Stomach smooth muscle (tissue), 2 donors: ENCODE measurements around the gene B4GALNT1.

Experiments
- H3K27ac ChIP-seq: one replicate; pipeline ENCODE4 v1.7.0; 2013; ENCODE audit warnings: mild to moderate bottlenecking, low read length, inconsistent platforms
- H3K27me3 ChIP-seq, 2 donors: one replicate each; pipeline ENCODE4 v1.7.0; 2013; ENCODE audit warnings: low read length in 2 of 2; ENCODE audit not compliant: insufficient read depth in 2 of 2, control insufficient read depth in 1 of 2
- H3K36me3 ChIP-seq, 2 donors: one replicate each; pipeline ENCODE4 v1.7.0; 2013; ENCODE audit warnings: low read length in 2 of 2; ENCODE audit not compliant: control insufficient read depth in 2 of 2, insufficient read depth in 2 of 2
- H3K4me1 ChIP-seq: one replicate; pipeline ENCODE4 v1.7.0; 2013; ENCODE audit warnings: low read length; ENCODE audit not compliant: control insufficient read depth, insufficient read depth
- H3K4me3 ChIP-seq, 2 donors: one replicate each; pipeline ENCODE4 v1.7.0; 2013; ENCODE audit warnings: low read length in 2 of 2
- H3K9ac ChIP-seq, 2 donors: one replicate each; pipeline ENCODE4 v1.7.0; 2013; ENCODE audit warnings: low read length in 2 of 2, mild to moderate bottlenecking in 1 of 2
- H3K9me3 ChIP-seq, 2 donors: one replicate each; pipeline ENCODE4 v1.7.0; 2013; ENCODE audit warnings: low read length in 2 of 2; ENCODE audit not compliant: control insufficient read depth in 2 of 2
- donor health status: healthy.
- donor health status: Pancreatic carcinoma.

The B4GALNT1 gene

DNA sequence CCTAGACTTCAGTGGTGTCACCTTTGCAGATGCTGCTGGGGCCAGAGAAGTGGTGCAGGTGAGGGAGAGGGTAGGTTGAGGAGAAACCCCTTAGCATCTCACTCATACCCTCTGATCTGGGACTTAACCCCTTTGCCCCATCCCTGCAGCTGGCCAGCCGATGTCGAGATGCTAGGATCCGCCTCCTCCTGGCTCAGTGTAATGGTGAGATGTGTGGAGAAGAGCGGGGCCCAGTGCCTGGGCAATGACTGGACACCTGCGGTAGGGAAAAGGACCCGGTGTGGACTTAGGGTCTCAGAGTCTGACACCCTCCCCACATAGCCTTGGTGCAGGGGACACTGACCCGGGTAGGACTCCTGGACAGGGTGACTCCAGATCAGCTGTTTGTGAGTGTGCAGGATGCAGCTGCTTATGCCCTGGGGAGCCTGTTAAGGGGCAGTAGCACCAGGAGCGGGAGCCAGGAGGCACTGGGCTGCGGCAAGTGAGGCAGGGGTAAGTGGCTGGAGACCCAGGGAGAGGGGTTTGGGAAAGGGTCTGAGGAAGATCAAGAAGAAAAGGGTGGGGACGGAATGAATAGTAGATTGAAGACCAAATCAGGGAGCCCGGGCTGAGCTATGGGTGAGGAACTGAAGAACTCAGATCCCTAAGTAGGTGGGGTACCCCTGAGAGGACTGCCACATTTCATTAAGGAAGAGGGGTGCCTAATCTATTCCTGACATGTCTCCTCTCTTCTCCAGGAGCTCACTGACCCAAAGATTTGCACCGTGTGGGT lies 7.6 kb downstream of the B4GALNT1 start:
- Histone ChIP-seq H3K27ac (no peak overlapping the region), H3K36me3 (peaks cover 6 to 8% of the 10 kb centered on the region in 2 donors), H3K9ac (no peak overlapping the region), H3K4me1 (peaks cover 15% of the 10 kb centered on the region), H3K4me3 (no peak overlapping the region), H3K9me3 (no peaks in the 10 kb centered on the region), H3K27me3 (peaks cover 22 to 26% of the 10 kb centered on the region in 2 donors)

DNA sequence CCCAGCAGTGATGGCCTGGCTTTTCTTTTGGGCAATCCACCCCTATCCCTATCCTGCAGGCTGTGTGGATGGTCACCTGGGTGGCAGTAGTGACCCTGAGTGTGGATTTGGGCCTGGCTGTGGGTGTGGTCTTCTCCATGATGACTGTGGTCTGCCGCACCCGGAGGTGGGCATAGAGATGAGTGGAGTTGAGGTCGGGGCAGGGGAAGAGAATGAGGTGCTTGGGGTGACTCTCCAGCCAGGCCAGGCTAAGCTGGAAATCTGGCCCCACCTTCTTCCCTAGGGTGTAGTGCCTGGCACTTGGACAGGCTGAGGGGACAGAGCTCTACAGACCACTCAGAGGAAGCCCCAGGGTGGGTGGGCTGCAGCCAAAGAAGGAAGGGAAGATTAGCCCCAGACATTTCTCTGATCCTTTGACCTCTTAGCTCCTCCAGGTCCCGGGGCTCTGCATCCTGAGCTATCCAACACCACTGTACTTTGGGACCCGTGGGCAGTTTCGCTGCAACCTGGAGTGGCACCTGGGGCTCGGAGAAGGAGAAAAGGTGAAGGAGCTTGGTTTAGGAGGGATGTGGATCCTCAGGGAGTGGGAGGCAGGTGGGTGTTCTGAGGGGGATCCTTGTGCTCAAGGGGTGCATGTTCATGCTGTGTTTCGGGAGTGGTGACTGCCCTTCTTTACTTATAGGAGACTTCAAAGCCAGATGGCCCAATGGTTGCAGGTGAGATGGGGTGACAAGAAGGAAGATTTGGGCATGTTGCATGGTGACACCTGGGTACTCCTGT lies 8.4 kb downstream of the B4GALNT1 start:
- H3K27me3 ChIP-seq, result peaks cover 22 to 25% of the 10 kb centered on the region in 2 donors
- no peak overlapping the region for H3K9ac ChIP-seq

DNA sequence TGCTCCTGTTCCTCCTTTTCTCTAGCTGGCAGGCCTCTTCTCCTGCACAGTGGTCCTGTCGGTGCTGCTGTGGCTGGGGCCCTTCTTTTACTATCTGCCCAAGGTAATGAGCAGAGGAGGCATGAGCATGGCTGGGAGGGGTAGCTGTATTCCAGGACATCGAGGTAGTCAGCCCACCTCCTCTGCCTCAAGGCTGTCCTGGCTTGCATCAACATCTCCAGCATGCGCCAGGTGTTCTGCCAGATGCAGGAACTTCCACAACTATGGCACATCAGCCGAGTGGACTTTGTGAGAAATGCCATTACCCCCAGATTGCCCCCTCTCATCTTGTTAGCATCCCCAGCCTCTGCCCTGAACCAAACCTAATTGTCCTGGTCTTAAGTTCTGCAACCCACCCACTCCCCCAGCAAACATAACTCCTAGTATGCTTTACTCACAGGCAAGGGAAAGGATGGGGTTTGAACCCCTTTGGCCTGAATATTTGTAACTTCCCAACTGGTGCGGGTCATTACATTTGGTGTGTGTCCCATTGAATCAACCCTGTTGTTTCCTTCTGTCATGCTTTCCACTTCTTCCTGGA lies 9.1 kb downstream of the B4GALNT1 start:
- Histone ChIP-seq H3K9ac (no peak overlapping the region), H3K4me3 (no peak overlapping the region), H3K4me1 (peaks cover 13% of the 10 kb centered on the region), H3K9me3 (no peaks in the 10 kb centered on the region), H3K36me3 (peaks cover 6 to 8% of the 10 kb centered on the region in 2 donors), H3K27me3 (peaks cover 22% of the 10 kb centered on the region in 2 donors), H3K27ac (no peak overlapping the region)

More for the DNA sequence above, 8.4 kb downstream of the B4GALNT1 start:
- H3K36me3 ChIP-seq, result peaks cover 6 to 8% of the 10 kb centered on the region in 2 donors
- no peak overlapping the region for H3K27ac ChIP-seq
- H3K9me3 ChIP-seq, result no peaks in the 10 kb centered on the region
- H3K4me1 ChIP-seq, result peaks cover 13% of the 10 kb centered on the region
- no peak overlapping the region for H3K4me3 ChIP-seq

DNA sequence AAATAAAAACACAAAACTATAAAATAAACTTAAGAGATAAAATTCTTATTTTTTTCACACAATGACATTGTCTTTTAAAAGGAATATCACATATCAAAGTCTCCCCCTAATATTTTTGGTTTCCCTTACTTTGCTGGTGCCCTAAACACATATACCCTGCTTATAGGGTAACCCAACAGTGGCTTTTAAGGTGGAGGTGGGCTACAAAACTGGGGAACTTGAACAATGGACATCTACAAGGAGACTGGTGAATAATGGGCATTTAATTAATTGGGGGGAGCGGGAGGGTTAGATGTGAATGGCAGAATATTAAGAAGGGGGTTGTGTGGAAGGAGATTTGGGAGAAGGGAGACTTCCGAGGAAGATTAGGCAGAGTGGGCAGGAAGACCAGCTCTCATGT lies 9.6 kb downstream of the B4GALNT1 start:
- peaks cover 13% of the 10 kb centered on the region for H3K4me1 ChIP-seq
- H3K36me3 ChIP-seq, result peaks cover 6 to 8% of the 10 kb centered on the region in 2 donors
- H3K9me3 ChIP-seq, result no peaks in the 10 kb centered on the region
- no peak overlapping the region for H3K9ac ChIP-seq
- H3K27me3 ChIP-seq, result peaks cover 18 to 22% of the 10 kb centered on the region in 2 donors
- no peak overlapping the region for H3K27ac ChIP-seq
- H3K4me3 ChIP-seq, result no peak overlapping the region

DNA sequence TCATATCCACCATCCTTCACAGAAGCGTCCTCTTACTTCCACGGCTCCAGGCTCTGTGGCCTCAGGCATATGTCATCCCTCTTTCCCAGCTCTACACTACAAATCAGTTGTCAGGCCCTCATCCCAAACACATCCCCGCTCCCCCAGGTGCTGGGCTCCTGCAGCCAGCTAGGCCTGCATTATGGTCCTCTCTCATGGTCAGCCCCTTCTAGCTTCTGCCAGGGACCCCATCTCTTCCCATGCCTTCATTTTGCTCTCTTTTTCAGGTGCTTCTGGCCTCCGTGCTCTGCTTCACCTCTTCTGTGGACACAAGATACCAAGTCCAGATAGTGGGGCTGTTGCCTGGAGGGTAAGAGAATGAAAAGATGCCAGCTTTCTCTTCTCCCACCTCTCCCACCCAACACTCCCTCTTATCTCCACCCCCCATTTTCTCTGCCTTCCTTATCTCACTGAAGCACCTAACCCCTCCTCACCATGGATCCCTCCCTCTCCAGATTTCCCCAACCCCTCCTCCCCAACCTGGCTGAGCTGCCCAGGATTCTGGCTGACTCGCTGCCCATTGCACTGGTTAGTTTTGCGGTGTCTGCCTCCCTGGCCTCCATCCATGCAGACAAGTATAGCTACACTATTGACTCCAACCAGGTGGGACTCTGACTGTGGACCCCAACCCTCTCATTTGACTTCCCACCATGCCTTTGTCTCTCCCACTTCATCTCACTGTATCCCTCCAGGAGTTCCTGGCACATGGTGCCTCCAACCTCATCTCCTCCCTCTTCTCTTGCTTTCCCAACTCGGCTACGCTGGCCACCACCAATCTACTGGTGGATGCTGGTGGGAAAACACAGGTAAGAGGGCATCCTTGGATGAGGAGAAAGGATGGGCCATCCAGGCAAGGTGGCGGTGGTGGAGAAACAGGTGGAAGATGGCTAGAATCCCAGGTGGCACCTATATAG lies 10.4 kb downstream of the B4GALNT1 start:
- H3K9me3 ChIP-seq, result no peaks in the 10 kb centered on the region
- no peak overlapping the region for H3K27ac ChIP-seq
- no peak overlapping the region for H3K4me3 ChIP-seq
- peaks cover 12 to 18% of the 10 kb centered on the region in 2 donors for H3K27me3 ChIP-seq
- H3K36me3 ChIP-seq, result peaks cover 7 to 12% of the 10 kb centered on the region in 2 donors
- H3K9ac ChIP-seq, result no peak overlapping the region
- peaks cover 10% of the 10 kb centered on the region for H3K4me1 ChIP-seq

DNA sequence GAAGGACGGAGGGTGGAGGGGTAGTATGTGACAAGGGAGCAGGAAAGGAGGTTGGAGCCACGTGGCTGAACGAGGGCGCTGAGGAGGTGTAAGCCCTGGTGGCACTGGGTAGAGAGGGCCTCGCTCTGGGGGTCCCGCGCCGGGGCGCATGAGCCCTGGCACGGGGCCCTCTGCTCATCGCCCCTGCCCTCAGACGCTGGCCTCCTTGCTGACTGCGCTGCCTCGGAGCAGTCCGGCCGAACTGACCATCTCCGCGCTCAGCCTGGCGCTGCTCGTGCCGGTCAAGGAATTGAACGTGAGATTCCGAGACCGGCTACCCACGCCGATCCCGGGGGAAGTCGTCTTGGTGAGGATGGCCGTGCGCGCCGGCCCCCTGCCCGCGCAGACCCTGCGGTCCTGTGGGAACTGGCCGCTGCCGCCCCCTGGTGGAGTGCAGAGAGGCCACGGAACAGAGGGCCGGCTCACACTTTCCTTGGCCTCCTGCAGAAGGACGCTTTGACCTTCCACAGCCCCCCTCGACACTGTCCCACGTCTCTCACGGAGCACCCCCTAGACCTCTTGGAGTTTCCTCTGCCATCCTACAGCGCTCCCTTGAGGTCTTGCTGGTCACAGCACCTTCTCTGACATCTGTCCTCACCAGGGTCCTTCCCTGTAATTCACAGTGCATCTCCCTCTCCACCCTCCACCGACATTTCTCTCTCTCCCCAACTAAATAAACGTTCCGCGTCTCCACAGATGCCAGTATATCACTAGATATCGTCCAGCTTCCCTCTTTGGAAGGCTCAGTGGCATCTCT lies 11.3 kb downstream of the B4GALNT1 start:
- peak overlapping the region; percentile 53 to 70 for H3K4me3 ChIP-seq
- H3K9ac ChIP-seq, result peak overlapping the region in 1 of 2 donors; percentile 21
- H3K36me3 ChIP-seq, result peaks cover 10 to 15% of the 10 kb centered on the region in 2 donors
- no peak overlapping the region for H3K27ac ChIP-seq
- peaks cover 12 to 15% of the 10 kb centered on the region in 2 donors for H3K27me3 ChIP-seq
- no peaks in the 10 kb centered on the region for H3K9me3 ChIP-seq
- H3K4me1 ChIP-seq, result peaks cover 8% of the 10 kb centered on the region

DNA sequence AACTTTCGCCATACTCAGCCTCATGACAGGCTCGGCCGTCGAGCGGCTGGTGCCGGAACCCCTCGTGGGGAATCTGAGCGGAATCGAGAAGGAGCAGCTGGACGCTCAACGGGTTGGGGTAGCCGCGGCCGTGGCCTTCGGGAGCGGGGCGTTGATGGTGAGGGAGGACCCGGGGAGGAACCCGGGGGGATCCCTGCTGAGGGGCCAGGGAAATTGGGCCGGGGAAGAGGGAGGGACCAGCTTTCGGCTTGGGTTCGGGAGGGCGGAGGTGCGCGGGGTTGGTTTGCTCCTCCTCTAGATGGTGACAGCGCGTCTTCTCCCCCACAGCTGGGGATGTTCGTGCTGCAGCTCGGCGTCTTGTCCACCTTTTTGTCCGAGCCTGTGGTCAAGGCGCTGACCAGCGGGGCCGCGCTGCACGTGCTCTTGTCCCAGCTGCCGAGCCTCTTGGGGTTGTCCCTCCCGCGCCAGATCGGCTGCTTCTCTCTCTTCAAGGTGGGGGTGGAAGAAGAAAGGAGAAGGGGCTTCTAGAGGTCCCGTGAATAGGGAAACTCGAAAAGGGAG lies 12.0 kb downstream of the B4GALNT1 start:
- H3K4me1 ChIP-seq, result peaks cover 8% of the 10 kb centered on the region
- no peak overlapping the region for H3K9ac ChIP-seq
- H3K27me3 ChIP-seq, result peaks cover 9 to 10% of the 10 kb centered on the region in 2 donors
- H3K9me3 ChIP-seq, result no peaks in the 10 kb centered on the region
- H3K4me3 ChIP-seq, result peak overlapping the region; percentile 53 to 70
- H3K36me3 ChIP-seq, result peaks cover 15 to 22% of the 10 kb centered on the region in 2 donors
- no peak overlapping the region for H3K27ac ChIP-seq

DNA sequence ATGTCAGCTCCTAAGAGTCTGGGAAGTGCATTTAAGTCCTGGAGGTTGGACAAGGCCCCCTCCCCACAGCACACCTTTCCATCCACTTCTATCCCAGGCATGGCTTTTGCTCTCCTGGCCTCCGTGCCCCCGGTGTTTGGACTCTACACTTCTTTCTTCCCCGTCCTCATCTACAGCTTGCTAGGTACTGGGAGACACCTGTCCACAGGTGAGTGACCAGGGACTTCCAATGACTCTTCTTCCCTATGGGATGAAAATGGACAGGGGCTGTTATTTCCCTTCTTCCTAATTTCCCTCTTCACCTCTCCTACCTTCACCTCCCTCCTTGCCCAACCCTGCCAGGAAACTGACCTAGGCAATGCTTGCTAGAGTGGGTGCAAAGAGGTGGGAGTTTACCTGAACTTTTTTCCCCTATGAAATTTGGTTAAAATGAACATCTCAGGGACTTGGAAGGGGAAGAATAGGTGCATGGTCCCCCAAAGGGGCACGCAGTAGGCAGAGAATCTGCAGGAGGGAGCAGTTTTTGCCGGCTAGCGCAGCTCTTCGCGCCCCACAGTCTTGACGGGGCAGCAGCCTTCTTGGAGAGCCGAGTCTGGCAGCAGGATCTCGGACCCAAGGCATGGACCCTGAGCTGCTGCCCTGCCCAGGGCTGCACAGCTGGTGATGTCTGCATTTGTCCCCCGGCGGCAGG lies 12.6 kb downstream of the B4GALNT1 start:
- H3K9ac ChIP-seq, result no peak overlapping the region
- H3K4me3 ChIP-seq, result no peak overlapping the region
- no peak overlapping the region for H3K27ac ChIP-seq
- peaks cover 21 to 26% of the 10 kb centered on the region in 2 donors for H3K36me3 ChIP-seq
- peaks cover 9 to 10% of the 10 kb centered on the region in 2 donors for H3K27me3 ChIP-seq
- H3K9me3 ChIP-seq, result no peaks in the 10 kb centered on the region
- H3K4me1 ChIP-seq, result peaks cover 13% of the 10 kb centered on the region
